NCI-H2171 (cell line): ENCODE measurements around the gene PPFIBP1.

Source experiments
- DNase-seq: peaks from one replicate; lab custom pipeline; 2025; lab: John Stamatoyannopoulos, UW

PPFIBP1 gene

DNA sequence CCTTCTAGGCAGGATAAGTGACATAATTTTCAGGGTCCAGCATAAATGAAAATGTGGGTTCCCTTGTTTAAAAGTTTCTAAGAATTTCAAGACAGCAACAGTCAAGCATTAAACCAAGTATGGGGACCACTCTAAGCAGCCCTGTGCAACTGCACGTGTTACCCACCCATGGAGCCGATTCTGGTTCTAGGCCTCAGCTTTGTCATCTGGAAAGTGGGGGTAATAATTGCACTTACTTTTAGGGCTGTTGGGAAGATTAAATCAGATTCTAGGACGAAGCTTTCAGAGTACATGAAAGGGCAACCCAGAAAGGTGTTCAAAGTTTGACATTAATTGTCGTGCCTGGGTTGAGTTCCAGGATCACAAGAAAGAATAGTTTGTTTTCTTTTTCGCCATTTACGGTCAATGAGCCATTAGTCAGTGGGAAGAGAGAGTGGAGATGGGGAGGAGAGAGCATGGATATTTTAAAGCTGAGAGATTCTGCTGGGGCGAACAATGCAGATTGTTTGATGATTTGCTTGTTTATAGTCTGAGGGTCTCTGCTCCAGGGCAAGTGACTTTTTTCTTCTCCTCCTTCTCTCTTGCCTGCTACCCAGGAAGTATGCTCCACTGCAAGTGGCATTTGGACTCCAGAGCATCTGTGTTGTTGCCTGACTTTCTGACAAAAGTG lies 10.7 kb upstream of the PPFIBP1 start:
- DNase-seq: no peak

DNA sequence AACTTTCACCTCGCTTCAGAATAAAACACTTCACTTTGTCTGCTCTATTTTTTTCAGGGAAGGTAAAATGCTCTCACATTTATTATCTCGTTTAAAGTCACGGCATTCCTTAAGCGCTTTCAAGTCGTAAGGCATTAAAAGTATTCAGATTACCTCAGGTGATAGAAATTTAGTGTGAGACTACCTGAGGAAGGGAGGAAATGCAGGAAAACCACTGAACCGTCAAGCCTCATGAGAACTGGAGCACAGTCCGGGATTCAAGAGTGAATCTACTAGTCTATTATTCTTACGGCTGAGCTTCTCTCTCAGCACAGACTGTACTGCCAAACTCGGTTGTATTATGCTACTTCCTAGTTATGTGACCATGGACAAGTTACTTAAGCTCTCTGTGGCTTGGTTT lies 8.3 kb upstream of the PPFIBP1 start:
- no peak for DNase-seq

DNA sequence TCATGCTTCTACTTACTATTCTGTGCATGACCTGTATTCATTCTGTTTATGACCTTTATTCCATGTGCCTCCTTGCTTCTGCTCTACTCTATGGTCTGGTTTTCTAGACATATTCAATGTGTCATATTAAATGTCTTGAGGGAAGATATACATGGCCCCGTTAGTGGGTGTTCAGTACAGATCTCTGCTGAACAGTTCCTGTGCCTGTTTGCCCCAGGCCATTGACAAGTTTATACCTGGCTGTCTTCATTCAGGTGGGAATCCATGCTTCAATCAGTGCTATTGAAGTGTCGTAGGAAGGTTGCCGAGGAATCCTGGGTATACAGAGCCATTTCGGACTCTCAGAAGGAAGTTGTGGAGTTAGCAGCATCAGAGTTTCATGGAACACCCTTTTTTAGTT lies 7.4 kb upstream of the PPFIBP1 start:
- no peak for DNase-seq

DNA sequence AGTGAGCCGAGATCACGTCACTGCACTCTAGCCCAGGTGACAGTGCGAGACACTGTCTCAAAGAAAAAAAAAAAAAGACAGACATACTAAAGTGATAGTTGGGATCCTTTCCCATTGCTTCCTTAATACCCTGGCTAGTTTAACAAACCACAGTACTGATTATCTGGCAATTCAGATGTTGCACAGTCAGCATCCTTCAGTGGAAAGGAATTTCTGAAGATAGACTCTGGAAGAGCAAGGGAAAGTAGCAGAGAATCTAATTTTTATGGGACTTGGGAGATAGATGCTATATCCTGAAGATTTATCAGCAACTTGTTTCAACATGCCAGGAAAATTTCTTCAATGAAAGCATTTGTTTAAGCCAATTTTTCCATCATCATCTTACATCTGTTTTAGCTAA lies 6.5 kb upstream of the PPFIBP1 start:
- DNase-seq: no peak

DNA sequence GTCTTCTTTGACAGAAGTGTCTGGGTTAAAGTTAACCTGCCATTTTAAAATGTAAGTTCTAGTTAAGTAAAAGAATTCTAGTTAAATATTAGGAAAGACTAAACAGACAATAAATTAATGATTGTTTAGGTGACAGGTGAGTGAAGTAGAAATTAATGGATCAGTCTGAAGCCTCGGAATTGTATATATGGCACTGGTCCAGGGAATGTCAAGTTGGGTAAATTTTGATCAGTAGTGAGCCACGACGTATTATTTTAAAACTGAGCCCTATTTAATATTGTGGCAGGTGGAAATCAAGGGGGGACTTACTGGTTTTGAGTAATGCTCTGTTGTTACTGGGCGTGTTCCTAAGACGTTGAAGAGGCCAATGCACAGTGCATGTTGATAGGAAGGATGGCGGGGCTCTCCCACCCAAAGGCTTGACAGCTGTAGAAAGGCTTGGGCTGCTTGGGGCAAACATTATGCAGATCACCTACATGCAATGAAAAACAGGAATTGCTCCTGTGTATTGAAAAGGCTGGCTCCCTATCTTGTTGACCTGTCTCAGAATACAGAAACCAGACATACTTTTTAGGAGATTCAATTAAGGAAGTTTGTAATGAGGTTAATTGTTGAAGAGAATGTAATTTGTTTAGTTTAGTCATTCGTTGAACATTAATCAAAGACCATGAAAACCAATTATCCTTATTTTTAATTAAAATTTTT lies 5.9 kb upstream of the PPFIBP1 start:
- no peak for DNase-seq

DNA sequence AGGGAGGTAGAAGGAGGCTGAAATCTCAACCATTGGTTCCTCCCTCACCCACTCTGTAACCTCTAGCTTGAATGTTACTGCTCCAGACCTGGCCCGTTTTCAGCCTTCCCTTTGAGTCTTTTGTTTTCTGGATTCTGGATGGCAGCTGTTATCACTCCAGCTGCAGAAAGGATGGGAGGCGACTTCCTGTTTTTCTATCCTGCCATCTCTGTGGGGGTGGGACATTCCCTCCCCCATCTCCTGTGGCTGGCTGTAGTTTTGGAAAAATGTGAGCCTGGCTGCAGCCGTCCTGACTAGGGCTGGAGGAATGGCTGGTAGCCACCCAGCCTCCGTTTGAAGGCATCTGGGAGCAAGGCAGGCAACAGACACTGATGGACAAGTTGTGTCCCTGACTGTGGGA lies 2.9 kb upstream of the PPFIBP1 start:
- DNase-seq: no peak

DNA sequence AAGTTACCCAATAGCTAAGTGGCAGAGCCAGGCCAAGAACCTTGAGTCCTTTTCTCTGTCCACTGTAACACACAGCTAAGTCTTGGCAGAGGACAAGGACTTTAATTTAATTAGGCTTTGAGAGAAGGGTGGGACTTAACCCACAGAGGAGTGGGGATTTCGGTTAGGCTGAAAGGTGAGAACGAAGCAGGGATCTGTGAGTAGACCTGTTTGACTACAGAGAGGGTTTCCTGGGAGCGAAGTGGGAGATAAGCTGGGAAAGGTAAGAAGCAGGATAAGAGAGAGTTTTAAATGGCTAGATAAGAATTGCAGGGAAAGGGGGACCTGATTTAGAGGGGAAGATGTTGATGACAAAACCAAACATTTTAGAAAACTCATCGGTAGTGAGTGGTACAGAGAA lies 2.0 kb upstream of the PPFIBP1 start:
- no peak for DNase-seq

DNA sequence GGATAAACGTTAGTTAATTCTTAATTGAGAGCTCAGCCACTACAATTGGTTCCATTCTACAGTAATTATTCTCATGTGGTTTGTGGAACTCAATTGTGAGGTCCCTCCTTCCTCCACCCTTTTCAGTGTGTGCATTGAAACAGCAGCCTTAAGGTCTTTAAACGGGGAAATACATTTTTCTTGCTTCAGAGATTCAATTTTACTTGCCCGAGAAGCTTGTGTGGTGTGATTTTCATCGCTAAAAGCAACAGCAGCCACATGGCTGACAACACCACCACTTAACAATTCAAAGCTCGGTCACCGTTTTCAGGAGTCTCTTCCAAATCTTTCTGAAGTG lies 733 bp upstream of the PPFIBP1 start:
- DNase-seq: no peak

DNA sequence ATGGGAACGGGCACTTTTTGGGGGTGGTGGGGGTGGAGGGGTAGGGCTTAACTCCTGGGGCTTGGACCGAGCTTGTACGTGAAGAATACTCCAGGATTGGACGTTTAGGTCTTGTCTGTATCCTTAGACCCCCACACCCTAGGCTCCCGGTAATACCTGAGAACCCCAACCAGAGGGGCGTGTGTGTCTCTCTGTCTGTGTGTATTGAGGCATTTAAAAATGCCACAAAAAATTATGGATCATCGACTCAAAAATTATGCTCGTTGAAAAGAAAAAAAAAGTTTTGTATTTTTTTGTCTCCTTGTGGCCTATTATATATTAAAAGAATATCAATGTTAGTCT lies 459 bp downstream of the PPFIBP1 start:
- no peak for DNase-seq

DNA sequence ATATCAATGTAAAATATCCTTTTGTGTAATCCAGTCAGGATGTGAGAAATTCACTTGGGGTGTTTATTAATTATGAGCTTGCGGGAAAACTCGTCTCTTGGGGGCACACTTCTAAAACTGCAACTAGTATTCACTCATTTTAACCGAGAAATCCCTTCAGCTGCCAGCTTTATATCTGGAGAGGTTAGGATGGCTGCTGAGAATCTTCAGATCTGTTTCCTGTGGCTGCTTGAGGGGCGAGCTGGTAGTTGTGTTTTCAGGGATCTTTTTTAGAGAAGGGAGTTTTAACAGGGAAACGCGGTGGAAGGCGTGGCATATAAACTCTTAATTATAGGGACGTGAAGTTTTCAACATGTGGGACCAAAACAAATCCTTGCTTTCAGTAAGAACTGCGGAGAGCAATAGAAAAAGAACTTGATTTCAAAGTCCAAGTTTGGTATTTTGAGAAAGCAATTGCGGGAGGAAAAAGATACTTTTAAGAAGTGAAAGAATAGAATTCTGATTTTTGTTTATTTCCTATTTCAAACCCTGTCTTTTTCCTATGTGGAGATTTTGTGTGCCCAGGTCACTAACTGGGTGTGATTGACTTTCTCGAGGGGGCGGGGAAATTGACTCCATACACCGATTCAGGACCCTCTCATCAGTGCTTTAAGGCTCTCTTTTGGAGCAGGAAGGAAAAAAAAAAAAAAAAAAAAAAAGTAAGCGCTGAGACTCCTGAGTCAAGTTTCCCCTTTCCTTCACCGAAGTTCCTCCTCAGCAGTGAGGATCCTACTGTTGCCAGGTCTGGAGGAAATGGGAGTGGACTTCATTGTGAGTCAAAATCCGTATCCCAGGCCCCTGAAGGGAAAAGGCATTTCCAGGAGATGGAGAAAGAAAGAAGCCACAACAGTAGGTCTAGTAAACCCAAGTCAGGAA lies 1.1 kb downstream of the PPFIBP1 start:
- DNase-seq: no peak

DNA sequence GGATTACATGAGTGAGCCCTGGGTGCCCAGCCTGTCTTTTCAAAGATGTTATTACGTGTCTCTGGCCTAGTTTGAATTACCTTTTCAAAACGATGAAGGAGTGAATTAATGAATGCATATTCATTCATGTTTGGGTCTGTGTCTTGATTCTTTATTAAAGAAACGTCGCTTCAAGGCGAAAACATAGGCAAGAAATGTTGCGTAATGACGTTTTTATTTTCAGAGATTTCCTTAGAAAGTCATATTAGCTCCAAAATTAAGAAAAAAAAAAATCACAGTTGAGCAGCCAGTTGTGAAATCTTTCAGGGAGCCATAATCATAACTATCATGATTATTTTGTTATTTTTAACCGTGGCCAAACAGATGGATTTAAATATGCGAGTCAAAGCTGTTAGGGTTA lies 3.5 kb downstream of the PPFIBP1 start:
- no peak for DNase-seq

DNA sequence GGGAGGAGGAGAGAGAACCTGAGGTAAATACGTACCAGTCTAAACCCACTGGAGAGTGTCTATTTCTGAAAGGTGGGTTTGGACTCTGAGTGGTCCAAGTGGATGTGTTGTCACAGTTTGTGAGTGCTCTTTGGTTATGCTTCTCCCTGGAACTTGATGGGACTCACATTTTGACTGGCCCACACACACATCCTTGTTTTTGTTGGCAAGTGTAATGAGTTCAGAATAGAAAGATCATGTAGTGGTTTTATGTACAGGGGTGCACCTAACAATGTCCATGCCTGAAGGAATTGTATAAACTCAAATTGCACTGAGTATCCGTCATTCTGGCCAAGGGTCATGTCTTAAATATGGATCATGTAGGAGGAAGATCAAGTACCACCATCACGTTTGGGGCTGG lies 4.8 kb downstream of the PPFIBP1 start:
- no peak for DNase-seq

DNA sequence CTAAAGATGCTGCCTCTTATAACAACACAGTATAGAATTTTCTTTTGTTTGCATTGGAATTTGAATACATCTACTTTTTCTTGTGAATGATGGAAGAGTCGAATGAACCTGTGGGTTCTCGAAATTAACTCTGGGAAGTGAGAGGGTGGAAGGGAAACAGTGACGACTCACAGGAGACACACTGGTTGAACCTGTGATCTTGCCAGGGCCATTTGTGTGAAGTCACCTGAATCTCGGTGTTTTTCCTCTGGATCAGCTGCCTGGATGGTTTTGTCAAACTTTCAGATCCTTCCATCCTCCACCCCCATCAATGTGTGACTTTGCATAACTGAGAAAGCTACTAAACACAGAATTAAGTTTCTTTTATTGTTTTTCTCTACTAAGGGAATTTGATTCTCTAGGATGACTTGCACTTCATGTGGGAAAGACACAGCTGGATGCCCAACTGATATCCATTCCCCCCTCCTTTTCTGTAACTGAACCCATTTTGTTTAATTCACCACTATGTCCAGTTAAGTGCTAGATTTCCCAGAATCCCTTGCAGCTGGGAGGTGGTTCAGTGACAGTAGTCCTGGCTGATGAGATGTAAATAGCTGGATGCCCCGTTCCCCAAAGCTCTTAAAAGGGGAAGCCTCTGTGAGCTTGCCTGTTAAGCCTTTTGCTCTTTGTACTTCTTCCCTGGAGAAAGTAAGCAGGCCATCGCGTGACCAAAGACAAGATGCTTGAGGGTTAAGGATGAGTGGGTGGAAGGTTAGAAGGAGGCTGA lies 6.3 kb downstream of the PPFIBP1 start:
- DNase-seq: no peak

DNA sequence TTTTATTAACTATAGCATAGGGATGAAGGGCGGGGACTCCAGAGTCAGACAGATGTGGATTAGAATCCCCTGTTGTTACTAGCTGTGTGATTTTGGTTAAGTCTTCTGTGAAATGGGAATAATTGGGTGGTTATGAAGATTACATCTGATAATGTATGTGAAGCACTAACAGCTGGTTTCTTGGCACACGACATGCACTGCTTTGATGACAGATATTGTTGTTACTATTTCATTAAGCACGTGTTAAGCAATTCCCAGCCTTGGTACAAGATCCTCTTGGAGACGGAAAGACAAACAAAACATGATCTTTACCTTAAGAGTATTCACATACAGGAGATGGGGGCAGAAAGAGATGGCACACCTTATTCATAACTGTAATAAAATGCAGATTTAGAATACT lies 7.9 kb downstream of the PPFIBP1 start:
- no peak for DNase-seq

DNA sequence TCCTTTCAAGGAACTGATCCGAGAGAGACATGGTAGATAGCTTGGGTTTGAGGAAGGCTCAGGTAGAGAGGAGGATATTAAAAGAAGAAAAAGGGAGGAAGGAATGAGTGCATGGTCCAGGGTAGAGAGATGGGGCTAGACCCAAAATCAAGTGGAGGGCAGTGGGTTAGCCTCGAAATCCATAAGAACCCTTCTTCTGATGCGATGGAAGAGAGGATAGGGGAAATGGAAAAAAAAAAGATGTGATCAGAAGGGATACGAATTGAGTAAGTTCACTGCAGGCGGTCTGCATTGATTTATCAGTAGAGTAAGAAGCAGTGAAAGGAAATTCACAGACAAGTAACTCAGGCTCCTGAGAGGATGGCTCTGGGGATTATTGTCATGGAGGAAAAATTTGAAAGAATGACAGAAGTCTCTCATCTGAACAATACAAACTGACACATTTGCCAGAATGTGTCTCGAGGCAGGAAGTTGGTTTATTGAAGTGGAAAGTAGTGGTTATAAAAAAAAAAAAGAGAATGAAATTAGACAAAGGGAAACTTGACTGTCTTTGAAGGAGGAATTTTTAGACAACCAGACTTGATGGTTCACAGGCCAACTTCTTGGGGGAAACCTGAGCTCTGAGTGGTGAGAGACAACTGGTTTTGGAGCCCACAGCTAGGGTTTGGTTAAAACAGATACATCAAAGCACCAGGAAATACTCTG lies 10.2 kb downstream of the PPFIBP1 start:
- no peak for DNase-seq

DNA sequence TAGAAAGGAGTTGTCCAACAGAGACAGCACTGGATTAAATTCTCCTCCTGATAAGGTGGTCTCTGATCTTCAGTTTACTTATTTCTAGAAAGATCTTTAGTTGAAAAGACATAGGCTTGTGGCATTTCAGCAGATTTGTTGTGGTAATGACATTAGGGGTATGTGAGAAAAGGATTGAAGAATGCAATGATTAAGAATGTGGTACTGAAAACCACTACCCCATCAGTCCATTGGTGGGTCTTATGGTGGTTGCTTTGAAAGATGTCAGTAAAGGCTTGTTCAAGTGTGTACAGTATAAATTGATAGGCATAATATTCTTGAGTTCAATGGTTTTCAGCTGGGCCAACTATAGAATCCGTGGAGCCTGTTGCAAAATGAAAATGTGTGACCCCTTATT lies 10.8 kb downstream of the PPFIBP1 start:
- DNase-seq: no peak

DNA sequence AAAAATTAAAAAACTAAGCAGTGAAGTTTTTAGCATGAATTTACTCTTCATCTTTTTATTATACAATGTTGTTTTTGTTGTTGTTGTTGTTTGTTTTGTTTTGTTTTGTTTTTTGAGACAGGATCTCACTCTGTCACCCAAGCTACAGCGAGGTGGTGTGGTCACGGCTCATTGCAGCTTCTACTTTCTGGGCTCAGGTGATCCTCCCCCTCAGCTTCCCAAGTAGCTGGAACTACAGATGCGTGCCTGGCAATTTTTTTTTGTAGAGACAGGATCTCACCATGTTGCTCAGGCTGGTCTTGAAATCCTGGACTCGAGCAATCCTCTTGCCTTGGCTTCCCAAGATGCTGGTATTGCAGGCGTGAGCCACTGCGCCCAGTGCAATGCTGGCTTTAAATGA lies 11.3 kb downstream of the PPFIBP1 start:
- no peak for DNase-seq

DNA sequence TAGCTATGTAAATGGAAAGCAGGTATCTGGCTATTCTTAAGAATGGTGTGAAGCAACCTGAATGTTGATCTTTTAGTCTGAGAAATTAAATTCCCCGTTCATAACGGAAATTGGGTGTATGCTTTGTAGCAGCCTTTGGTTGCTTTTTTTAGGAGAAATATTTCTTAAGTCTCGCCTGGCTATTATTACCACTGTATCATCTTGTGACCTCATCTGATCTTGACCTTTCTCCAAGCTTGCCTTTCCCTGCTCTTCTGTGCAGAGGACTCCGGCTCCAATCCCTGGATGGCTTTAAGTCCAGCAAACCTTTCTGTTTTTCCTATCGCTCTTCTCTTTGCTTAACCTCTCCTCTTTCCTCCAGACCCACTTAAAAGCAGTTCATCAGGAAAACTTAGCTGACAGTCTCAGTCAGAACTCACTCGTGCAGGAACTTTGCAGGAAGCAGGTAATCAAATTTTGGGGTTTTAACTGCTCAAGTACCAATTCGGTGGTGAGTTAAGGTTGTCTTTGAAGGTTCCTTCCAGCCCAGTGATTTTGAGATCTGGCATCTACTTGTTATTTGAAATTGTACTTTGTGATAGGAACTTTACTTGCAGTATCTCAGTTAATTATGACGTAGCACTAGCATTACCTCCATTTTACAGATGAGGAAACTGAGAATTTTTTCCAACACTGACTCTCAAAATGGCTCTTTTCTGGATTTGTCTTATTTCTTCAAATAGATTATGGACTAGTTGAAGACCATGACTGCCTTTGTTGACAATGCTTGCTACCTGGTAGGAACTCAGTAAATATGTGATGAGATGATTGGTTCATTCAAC lies 14.1 kb downstream of the PPFIBP1 start:
- DNase-seq: no peak

DNA sequence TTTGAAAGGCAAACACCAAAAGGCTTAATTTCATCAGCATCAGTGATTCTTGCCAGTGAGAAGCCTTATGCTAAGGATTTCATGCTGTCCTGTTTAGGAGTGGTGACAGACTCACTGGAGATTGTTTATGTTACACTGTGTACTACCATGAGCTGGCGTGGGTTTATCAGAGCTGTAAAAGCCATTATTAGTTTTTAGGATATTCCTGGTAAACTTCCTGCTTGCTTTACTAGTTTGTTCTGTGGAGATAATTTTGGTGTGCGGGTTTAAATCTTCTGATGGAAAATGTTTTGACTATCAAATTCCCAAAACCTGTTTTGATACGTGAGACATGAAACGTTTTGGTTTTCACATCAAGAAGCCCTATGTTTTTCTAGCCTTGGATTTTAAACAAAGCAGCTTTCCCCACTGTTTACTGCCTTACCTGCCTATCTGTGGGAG lies 15.2 kb downstream of the PPFIBP1 start:
- no peak for DNase-seq

DNA sequence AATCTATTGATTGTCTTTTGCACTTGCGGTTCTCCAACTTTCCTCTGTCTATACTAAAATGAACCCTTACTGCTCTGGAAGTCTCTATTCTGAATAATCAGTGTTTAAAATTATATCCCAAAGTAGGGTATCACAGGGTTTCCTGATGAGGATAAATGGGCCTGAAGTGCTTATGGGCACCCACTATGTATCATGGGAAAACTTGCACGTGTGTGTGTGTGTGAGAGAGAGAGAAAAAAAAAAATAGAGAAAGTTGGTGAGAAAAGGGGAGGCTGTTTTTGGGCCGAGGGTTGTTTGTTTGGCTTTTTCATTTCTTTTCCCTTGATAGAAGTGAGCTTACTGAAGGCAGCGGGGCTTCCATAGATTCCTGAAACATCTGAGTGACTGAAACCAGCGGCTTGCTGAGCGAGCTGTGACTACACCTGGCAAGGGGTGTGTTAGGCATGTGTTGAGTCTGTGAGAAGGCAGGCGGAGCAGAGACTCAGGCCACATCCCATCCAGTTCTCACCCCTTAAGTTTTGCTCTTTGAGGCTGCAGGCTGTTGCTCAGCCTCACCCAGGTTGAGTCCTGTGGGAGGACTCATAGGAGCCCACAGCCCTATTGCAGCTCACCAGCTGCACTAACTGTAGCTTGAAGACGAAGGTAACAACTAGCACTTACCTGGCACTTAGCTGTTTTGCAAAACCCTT lies 17.2 kb downstream of the PPFIBP1 start:
- no peak for DNase-seq
